Measurements from ENCODE around the gene LRP5. TPM values are rescaled to one million over a fixed set of nuclear protein-coding genes. Genes with fewer than 3 reads are reported as not detected.

Gene LRP5
- total RNA-seq, 1 donor from 2014 or later, result 38.7 TPM

DNA sequence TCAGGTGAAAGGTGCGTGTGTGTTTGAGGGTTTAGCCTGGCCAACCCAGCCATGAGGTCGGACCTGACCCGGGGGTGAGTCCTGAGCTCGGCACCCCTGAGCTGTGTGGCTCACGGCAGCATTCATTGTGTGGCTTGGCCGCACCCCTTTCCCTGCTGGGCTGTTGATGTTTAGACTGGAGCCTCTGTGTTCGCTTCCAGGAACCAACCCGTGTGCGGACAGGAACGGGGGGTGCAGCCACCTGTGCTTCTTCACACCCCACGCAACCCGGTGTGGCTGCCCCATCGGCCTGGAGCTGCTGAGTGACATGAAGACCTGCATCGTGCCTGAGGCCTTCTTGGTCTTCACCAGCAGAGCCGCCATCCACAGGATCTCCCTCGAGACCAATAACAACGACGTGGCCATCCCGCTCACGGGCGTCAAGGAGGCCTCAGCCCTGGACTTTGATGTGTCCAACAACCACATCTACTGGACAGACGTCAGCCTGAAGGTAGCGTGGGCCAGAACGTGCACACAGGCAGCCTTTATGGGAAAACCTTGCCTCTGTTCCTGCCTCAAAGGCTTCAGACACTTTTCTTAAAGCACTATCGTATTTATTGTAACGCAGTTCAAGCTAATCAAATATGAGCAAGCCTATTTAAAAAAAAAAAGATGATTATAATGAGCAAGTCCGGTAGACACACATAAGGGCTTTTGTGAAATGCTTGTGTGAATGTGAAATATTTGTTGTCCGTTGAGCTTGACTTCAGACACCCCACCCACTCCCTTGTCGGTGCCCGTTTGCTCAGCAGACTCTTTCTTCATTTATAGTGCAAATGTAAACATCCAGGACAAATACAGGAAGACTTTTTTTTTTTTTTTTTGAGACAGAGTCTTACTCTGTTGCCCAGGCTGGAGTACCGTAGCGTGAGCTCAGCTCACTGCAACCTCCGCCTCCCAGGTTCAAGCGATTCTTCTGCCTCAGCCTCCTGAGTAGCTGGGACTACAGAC is 94.2 kb downstream of the LRP5 start:
- H3K36me3 Mint-ChIP-seq (ENCODE audit: low read depth), result peaks cover 30% of the 10 kb centered on the region
- no peak for DNase-seq (ENCODE audit: low spot score)
- no peak overlapping the region for H3K4me3 Mint-ChIP-seq (ENCODE audit: unreplicated experiment)
- H3K27me3 Mint-ChIP-seq (ENCODE audit: low read depth), result no peaks in the 10 kb centered on the region
- H3K27ac Mint-ChIP-seq (ENCODE audit: unreplicated experiment), result no peak overlapping the region
- H3K9me3 Mint-ChIP-seq (ENCODE audit: low read depth), result no peaks in the 10 kb centered on the region
- H3K4me1 Mint-ChIP-seq (ENCODE audit: low read depth), result peaks cover 2% of the 10 kb centered on the region
- TF ChIP-seq, protein P1, sequence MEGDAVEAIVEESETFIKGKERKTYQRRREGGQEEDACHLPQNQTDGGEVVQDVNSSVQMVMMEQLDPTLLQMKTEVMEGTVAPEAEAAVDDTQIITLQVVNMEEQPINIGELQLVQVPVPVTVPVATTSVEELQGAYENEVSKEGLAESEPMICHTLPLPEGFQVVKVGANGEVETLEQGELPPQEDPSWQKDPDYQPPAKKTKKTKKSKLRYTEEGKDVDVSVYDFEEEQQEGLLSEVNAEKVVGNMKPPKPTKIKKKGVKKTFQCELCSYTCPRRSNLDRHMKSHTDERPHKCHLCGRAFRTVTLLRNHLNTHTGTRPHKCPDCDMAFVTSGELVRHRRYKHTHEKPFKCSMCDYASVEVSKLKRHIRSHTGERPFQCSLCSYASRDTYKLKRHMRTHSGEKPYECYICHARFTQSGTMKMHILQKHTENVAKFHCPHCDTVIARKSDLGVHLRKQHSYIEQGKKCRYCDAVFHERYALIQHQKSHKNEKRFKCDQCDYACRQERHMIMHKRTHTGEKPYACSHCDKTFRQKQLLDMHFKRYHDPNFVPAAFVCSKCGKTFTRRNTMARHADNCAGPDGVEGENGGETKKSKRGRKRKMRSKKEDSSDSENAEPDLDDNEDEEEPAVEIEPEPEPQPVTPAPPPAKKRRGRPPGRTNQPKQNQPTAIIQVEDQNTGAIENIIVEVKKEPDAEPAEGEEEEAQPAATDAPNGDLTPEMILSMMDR (IDR thresholded peaks at IDR 0.05), result no peak

GRCh38 chr11:68408512-68408911 is 96.1 kb downstream of the LRP5 start:
- Mint-ChIP-seq H3K27me3 (ENCODE audit: low read depth) (no peaks in the 10 kb centered on the region), H3K27ac (ENCODE audit: unreplicated experiment) (no peak overlapping the region), H3K4me1 (ENCODE audit: low read depth) (peaks cover 2% of the 10 kb centered on the region), H3K4me3 (ENCODE audit: unreplicated experiment) (no peak overlapping the region), H3K9me3 (ENCODE audit: low read depth) (no peaks in the 10 kb centered on the region), H3K36me3 (ENCODE audit: low read depth) (peaks cover 28% of the 10 kb centered on the region)
- TF ChIP-seq, protein P1 (IDR thresholded peaks at IDR 0.05), result no peak
- no peak for DNase-seq (ENCODE audit: low spot score)

DNA sequence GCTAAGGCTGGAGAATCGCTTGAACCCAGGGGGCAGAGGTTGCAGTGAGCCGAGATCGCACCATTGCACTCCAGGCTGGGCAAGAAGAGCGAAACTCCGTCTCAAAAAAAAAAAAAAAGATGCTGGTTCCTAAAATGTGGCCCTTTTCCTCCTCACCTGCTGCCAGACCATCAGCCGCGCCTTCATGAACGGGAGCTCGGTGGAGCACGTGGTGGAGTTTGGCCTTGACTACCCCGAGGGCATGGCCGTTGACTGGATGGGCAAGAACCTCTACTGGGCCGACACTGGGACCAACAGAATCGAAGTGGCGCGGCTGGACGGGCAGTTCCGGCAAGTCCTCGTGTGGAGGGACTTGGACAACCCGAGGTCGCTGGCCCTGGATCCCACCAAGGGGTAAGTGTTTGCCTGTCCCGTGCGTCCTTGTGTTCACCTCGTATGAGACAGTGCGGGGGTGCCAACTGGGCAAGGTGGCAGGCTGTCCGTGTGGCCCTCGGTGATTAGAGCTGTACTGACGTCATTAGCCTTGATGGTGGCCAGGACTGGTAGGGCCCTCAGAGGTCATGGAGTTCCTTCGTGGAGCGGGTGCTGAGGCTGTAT is 97.5 kb downstream of the LRP5 start:
- TF ChIP-seq, protein P1 (IDR thresholded peaks at IDR 0.05), result no peak
- no peaks in the 10 kb centered on the region for H3K27me3 Mint-ChIP-seq (ENCODE audit: low read depth)
- H3K9me3 Mint-ChIP-seq (ENCODE audit: low read depth), result no peaks in the 10 kb centered on the region
- no peak overlapping the region for H3K27ac Mint-ChIP-seq (ENCODE audit: unreplicated experiment)
- no peak overlapping the region for H3K4me3 Mint-ChIP-seq (ENCODE audit: unreplicated experiment)
- H3K4me1 Mint-ChIP-seq (ENCODE audit: low read depth), result peaks cover 2% of the 10 kb centered on the region
- peaks cover 25% of the 10 kb centered on the region for H3K36me3 Mint-ChIP-seq (ENCODE audit: low read depth)
- no peak for DNase-seq (ENCODE audit: low spot score)

- H3K36me3 Mint-ChIP-seq (ENCODE audit: low read depth), result peaks cover 24% of the 10 kb centered on the region
- no peak overlapping the region for H3K27ac Mint-ChIP-seq (ENCODE audit: unreplicated experiment)
- H3K27me3 Mint-ChIP-seq (ENCODE audit: low read depth), result no peaks in the 10 kb centered on the region
- H3K4me1 Mint-ChIP-seq (ENCODE audit: low read depth), result peaks cover 2% of the 10 kb centered on the region
- H3K9me3 Mint-ChIP-seq (ENCODE audit: low read depth), result no peaks in the 10 kb centered on the region
- TF ChIP-seq, protein P1 (IDR thresholded peaks at IDR 0.05), result no peak
- DNase-seq (ENCODE audit: low spot score), result no peak
- no peak overlapping the region for H3K4me3 Mint-ChIP-seq (ENCODE audit: unreplicated experiment)
Measured at GRCh38 chr11:68411501-68411991, 99.2 kb downstream of the LRP5 start.

Measured in chondrocyte (in vitro differentiated cells).